HG03135 (cell line): ENCODE results near the gene CNKSR3.
A peak's percentile ranks its signal among the peaks of the same experiment; 100 is the strongest.
"Not testable (repeated sequence)": the region's sequence is repeated elsewhere in the genome, so short reads cannot be mapped to it uniquely, and the experiment has no call there.

Experiments
- ATAC-seq: cut with Tn5 transposase; IDR thresholded peaks from one replicate; pipeline ENCODE4 v1.9.1; 2021; ENCODE audit warnings: mild to moderate bottlenecking, moderate library complexity; ENCODE audit not compliant: unreplicated experiment

CNKSR3 gene

GRCh38 chr6:154529957-154530356, 19.5 kb upstream of the CNKSR3 start:
- no peak for ATAC-seq

GRCh38 chr6:154528310-154528915, 17.9 kb upstream of the CNKSR3 start:
- ATAC-seq: no peak

- ATAC-seq: no peak
Measured at GRCh38 chr6:154526996-154527395, 16.5 kb upstream of the CNKSR3 start.

- ATAC-seq: no peak
Measured at GRCh38 chr6:154522576-154522975, 12.1 kb upstream of the CNKSR3 start.

GRCh38 chr6:154521412-154521811, 10.9 kb upstream of the CNKSR3 start:
- ATAC-seq: no peak

GRCh38 chr6:154520280-154520679, 9.8 kb upstream of the CNKSR3 start:
- ATAC-seq: no peak

GRCh38 chr6:154518396-154518795, 7.9 kb upstream of the CNKSR3 start:
- ATAC-seq: no peak

GRCh38 chr6:154516276-154516675, 5.8 kb upstream of the CNKSR3 start:
- ATAC-seq: no peak

GRCh38 chr6:154515826-154516225, 5.3 kb upstream of the CNKSR3 start:
- no peak for ATAC-seq

GRCh38 chr6:154515076-154515475, 4.6 kb upstream of the CNKSR3 start:
- not testable (repeated sequence) for ATAC-seq

GRCh38 chr6:154514481-154514880, 4.0 kb upstream of the CNKSR3 start:
- ATAC-seq: no peak

GRCh38 chr6:154513601-154514320, 3.3 kb upstream of the CNKSR3 start:
- no peak for ATAC-seq

GRCh38 chr6:154512201-154512600, 1.7 kb upstream of the CNKSR3 start:
- ATAC-seq: no peak

- no peak for ATAC-seq
Measured at GRCh38 chr6:154511791-154512190, 1.3 kb upstream of the CNKSR3 start.

GRCh38 chr6:154509421-154510143, 903 bp downstream of the CNKSR3 start:
- ATAC-seq: peak; percentile 37

GRCh38 chr6:154508573-154509375, 1.7 kb downstream of the CNKSR3 start:
- ATAC-seq: no peak

GRCh38 chr6:154506991-154507898, 3.2 kb downstream of the CNKSR3 start:
- ATAC-seq: no peak

GRCh38 chr6:154506582-154506981, 3.9 kb downstream of the CNKSR3 start:
- no peak for ATAC-seq

- ATAC-seq: no peak
Measured at GRCh38 chr6:154506108-154506507, 4.4 kb downstream of the CNKSR3 start.

GRCh38 chr6:154504865-154505449, 5.5 kb downstream of the CNKSR3 start:
- no peak for ATAC-seq
